Progenitor cell of endocrine pancreas (in vitro differentiated cells): ENCODE results near the gene SENP8. TPM values are rescaled to one million over a fixed set of nuclear protein-coding genes. Genes with fewer than 3 reads are reported as not detected.
"Not testable (repeated sequence)": the region's sequence is repeated elsewhere in the genome, so short reads cannot be mapped to it uniquely, and the experiment has no call there.

Source experiments
- DNase-seq: peaks from one replicate; pipeline ENCODE4 v3.0.0; 2021; ENCODE audit warnings: low spot score; ENCODE audit not compliant: unreplicated experiment
- H3K27ac Mint-ChIP-seq: 2 replicates; pipeline ENCODE4 v1.8.0; 2021; ENCODE audit warnings: mild to moderate bottlenecking, moderate library complexity, mixed read lengths
- H3K27me3 Mint-ChIP-seq: 2 replicates; pipeline ENCODE4 v1.8.0; 2021; ENCODE audit warnings: mixed read lengths
- H3K36me3 Mint-ChIP-seq: 2 replicates; pipeline ENCODE4 v1.8.0; 2022; ENCODE audit warnings: mixed read lengths; ENCODE audit not compliant: insufficient read depth
- H3K4me1 Mint-ChIP-seq: 2 replicates; pipeline ENCODE4 v1.8.0; 2021; ENCODE audit warnings: low read depth, mixed read lengths
- H3K4me3 Mint-ChIP-seq: 2 replicates; pipeline ENCODE4 v1.8.0; 2021; ENCODE audit warnings: low read depth, mild to moderate bottlenecking, moderate library complexity, mixed read lengths
- H3K9me3 Mint-ChIP-seq: 2 replicates; pipeline ENCODE4 v1.8.0; 2021; ENCODE audit warnings: low read depth, mixed read lengths
- total RNA-seq: library from RNA; stranded (reverse); gene quantifications from 2 replicates; pipeline ENCODE4 v1.2.1, GENCODE V29; 2021
- TF ChIP-seq, protein P1 (sequence below): fragments of 200-600 bp; sonication (generic); IDR thresholded peaks from one replicate; pipeline ENCODE4 v1.5.0; 2021; ENCODE audit warnings: antibody characterized with exemption, mild to moderate bottlenecking; ENCODE audit not compliant: unreplicated experiment

SENP8 gene
- total RNA-seq, 1 donor from 2014 or later: 5.1 TPM

- H3K9me3 Mint-ChIP-seq: peaks cover 4% of the 10 kb centered on the region
- H3K27ac Mint-ChIP-seq: no peak overlapping the region
- H3K27me3 Mint-ChIP-seq: no peaks in the 10 kb centered on the region
- TF ChIP-seq, protein P1, sequence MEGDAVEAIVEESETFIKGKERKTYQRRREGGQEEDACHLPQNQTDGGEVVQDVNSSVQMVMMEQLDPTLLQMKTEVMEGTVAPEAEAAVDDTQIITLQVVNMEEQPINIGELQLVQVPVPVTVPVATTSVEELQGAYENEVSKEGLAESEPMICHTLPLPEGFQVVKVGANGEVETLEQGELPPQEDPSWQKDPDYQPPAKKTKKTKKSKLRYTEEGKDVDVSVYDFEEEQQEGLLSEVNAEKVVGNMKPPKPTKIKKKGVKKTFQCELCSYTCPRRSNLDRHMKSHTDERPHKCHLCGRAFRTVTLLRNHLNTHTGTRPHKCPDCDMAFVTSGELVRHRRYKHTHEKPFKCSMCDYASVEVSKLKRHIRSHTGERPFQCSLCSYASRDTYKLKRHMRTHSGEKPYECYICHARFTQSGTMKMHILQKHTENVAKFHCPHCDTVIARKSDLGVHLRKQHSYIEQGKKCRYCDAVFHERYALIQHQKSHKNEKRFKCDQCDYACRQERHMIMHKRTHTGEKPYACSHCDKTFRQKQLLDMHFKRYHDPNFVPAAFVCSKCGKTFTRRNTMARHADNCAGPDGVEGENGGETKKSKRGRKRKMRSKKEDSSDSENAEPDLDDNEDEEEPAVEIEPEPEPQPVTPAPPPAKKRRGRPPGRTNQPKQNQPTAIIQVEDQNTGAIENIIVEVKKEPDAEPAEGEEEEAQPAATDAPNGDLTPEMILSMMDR: no peak
- DNase-seq: no peak
- no peak overlapping the region for H3K4me3 Mint-ChIP-seq
- no peaks in the 10 kb centered on the region for H3K4me1 Mint-ChIP-seq
- H3K36me3 Mint-ChIP-seq: peaks cover 2% of the 10 kb centered on the region
Observed at GRCh38 chr15:72092006-72092405, 26.2 kb upstream of the SENP8 start.

DNA sequence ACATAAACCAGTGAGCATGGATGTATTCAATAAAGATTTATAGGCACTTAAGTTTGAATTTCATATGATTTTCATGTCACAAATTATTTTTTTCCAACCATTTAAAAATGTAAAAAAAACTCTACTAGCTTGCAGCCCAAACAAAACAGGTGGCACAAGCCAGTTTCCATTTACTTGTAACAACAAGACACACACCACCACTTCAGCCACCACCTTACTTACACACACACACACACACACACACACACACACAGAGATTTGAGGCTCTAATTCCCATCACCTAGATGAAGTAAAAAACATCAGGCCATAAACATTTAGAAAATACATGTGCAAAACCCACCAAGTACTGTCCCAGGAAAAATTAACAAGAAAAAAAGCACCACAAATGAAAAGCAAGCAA is 25.5 kb upstream of the SENP8 start:
- TF ChIP-seq, protein P1: no peak
- no peak overlapping the region for H3K27ac Mint-ChIP-seq
- no peak overlapping the region for H3K4me3 Mint-ChIP-seq
- peaks cover 4% of the 10 kb centered on the region for H3K9me3 Mint-ChIP-seq
- H3K36me3 Mint-ChIP-seq: peaks cover 2% of the 10 kb centered on the region
- no peak for DNase-seq
- H3K27me3 Mint-ChIP-seq: no peaks in the 10 kb centered on the region
- H3K4me1 Mint-ChIP-seq: no peaks in the 10 kb centered on the region

DNA sequence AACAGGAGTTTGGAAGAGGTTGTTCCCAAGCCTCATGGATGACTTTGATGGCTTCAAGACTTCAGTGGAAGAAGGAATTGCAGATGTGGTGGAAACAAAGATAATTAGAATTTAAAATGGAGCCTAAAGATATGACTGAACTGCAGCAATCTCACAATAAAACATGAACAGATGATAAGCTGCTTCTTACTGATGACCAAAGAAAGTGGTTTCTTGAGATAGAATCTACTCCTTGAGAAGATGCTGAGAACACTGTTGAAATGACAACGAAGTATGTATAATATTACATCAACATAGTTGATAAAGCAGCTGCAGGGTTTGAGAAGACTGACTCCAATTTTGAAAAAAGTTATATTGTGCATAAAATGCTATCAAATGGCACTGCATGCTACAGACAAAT is 21.4 kb upstream of the SENP8 start:
- H3K4me3 Mint-ChIP-seq: no peak overlapping the region
- TF ChIP-seq, protein P1: no peak
- H3K4me1 Mint-ChIP-seq: no peaks in the 10 kb centered on the region
- H3K27ac Mint-ChIP-seq: no peak overlapping the region
- peaks cover 4% of the 10 kb centered on the region for H3K9me3 Mint-ChIP-seq
- H3K36me3 Mint-ChIP-seq: peaks cover 2% of the 10 kb centered on the region
- DNase-seq: no peak
- H3K27me3 Mint-ChIP-seq: no peaks in the 10 kb centered on the region

DNA sequence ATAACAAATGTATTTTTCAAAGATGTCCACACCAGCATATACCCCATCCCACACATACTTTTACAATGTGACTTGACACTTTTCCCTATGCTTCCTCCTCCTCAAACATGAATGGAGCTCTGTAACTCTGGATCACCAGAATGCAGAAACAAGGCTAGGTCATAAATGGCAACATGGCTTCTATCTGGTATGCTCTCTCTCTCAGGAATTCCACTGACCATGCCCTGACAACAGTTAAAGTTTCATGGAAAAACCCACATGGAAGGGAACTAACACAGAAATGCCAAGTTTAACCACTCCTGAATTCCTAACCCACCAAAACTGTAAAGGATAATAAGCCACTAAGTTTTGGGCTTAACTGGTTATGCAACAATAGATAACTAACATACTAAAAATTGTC is 20.2 kb upstream of the SENP8 start:
- peaks cover 2% of the 10 kb centered on the region for H3K36me3 Mint-ChIP-seq
- no peak for DNase-seq
- H3K27me3 Mint-ChIP-seq: peaks cover 4% of the 10 kb centered on the region
- no peak overlapping the region for H3K27ac Mint-ChIP-seq
- H3K9me3 Mint-ChIP-seq: peaks cover 4% of the 10 kb centered on the region
- no peaks in the 10 kb centered on the region for H3K4me1 Mint-ChIP-seq
- H3K4me3 Mint-ChIP-seq: no peak overlapping the region
- TF ChIP-seq, protein P1: no peak

DNA sequence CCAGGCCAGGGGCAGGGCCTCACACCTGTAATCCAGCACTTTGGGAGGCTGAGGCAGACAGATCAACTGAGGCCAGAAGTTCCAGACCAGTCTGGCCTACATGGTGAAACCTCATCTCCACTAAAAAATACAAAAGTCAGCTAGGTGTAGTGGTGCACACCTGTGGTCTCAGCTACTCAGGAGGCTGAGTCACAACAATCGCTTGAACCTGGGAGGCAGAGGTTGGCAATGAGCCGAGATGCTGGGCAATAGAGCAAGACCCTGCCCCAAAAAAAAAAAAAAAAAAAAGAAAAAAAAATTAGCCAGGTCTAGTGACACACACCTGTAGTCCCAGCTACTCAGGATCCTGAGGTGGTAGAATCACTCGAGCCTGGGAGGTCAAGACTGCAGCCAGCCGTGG is 19.0 kb upstream of the SENP8 start:
- DNase-seq: no peak
- Mint-ChIP-seq H3K36me3 (peaks cover 2% of the 10 kb centered on the region), H3K4me1 (no peaks in the 10 kb centered on the region), H3K9me3 (peaks cover 4% of the 10 kb centered on the region), H3K27me3 (peaks cover 15% of the 10 kb centered on the region), H3K4me3 (no peak overlapping the region), H3K27ac (peak overlapping the region; percentile 56)
- TF ChIP-seq, protein P1: no peak

DNA sequence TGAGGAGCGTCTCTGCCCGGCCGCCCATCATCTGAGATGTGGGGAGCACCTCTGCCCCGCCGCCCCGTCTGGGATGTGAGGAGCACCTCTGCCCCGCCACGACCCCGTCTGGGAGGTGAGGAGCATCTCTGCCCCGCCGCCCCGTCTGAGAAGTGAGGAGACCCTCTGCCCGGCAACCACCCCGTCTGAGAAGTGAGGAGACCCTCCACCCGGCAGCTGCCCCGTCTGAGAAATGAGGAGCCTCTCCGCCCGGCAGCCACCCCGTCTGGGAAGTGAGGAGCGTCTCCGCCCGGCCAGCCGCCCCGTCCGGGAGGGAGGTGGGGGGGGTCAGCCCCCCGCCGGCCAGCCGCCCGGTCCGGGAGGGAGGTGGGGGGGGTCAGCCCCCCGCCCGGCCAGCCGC is 17.7 kb upstream of the SENP8 start:
- H3K4me1 Mint-ChIP-seq, H3K27ac Mint-ChIP-seq, H3K4me3 Mint-ChIP-seq, DNase-seq, H3K36me3 Mint-ChIP-seq, H3K9me3 Mint-ChIP-seq: not testable (repeated sequence)
- H3K27me3 Mint-ChIP-seq: peaks cover 26% of the 10 kb centered on the region
